HG03520 (cell line): ENCODE measurements around the gene OBSCN.
"Not testable (repeated sequence)": the region's sequence is repeated elsewhere in the genome, so short reads cannot be mapped to it uniquely, and the experiment has no call there.

Experiments used
- ATAC-seq: cut with Tn5 transposase; IDR thresholded peaks from one replicate; pipeline ENCODE4 v1.9.1; 2021; ENCODE audit warnings: mild to moderate bottlenecking, moderate library complexity; ENCODE audit not compliant: unreplicated experiment

The OBSCN gene

GRCh38 chr1:228226141-228226874 is 18.5 kb downstream of the OBSCN start:
- no peak for ATAC-seq

- no peak for ATAC-seq
These were observed 19.3 kb downstream of the OBSCN start for GRCh38 chr1:228226956-228227791.

DNA sequence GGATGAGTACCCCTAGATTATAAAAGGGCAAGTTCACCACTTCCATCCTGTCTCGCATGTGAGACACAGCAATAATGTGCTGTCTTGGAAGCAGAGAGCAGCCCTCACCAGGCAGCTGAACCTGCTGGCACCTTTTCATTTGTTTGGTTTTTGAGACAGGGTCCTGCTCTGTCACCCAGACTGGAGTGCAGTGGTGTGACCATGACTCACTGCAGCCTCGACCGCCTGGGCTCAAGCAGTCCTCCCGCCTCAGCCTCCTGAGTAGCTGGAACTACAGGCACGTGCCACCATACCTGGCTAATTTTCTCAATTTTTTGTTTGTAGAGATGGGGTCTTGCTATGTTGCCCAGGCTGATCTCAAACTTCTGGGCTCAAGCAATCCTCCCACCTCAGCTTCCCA is 20.3 kb downstream of the OBSCN start:
- ATAC-seq, result not testable (repeated sequence)

- ATAC-seq, result no peak
These were observed 20.8 kb downstream of the OBSCN start for GRCh38 chr1:228228601-228229074.

DNA sequence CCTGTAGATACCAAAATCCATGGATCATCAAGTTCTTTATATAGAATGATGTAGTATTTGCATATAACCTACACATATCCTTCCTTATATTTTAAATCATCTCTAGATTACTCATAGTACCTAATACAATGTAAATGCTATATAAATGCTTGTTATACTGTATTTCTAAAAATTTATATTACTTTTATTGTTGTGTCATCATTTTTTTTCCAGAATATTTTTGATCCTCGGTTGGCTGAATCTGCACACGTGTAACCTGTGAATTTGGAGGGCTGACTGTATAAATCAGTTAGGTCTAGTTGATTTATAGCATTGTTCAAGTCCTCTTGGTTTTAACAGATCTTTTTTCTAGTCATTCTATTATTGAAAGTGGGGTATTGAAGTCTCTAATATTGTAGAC is 23.3 kb downstream of the OBSCN start:
- no peak for ATAC-seq

DNA sequence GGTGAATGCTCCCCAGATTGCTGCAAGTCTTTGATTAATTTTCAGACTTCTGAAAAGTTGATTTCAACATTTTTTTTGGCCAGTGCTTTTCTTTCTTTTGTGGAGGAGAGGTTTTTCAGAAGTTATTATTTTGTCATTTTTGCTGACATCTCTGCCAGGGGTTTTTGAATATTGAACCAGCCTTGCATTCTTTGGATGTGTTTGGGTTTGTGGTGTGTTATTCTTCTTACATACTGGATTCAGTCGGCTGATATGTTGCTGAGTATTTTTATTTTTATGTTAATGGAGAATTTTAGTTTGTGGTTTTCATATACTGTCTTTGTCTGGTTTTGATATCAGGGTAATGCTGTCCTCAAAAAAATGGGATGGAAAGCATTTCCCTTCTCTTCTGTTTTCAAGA is 25.3 kb downstream of the OBSCN start:
- ATAC-seq, result no peak

- no peak for ATAC-seq
These were observed 27.1 kb downstream of the OBSCN start for GRCh38 chr1:228234921-228235320.

GRCh38 chr1:228236744-228237143 is 28.9 kb downstream of the OBSCN start:
- ATAC-seq, result no peak

GRCh38 chr1:228238007-228238406 is 30.2 kb downstream of the OBSCN start:
- ATAC-seq, result no peak

- no peak for ATAC-seq
These were observed 30.6 kb downstream of the OBSCN start for GRCh38 chr1:228238461-228238860.

GRCh38 chr1:228240411-228241240 is 32.8 kb downstream of the OBSCN start:
- ATAC-seq, result no peak

DNA sequence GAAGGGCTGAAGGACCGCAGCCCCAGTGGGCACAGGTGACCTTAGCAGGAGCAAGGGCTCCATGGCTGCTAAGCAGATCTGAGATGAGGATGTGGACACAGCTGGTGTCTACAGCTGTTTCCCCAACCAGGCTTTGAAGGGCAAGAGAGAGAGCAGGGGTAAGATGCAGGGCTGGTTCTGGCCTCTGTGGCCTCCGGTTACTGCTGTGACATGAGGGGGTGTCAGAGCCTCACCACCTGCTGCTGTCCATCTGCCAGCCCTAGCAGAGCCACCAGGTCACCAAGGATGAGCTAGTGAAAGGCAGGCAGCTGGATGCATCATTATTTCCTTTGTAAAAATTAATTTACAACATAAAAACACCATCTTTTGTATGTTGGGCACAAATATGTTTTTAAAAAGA is 33.4 kb downstream of the OBSCN start:
- no peak for ATAC-seq

GRCh38 chr1:228242409-228242808 is 34.6 kb downstream of the OBSCN start:
- no peak for ATAC-seq

DNA sequence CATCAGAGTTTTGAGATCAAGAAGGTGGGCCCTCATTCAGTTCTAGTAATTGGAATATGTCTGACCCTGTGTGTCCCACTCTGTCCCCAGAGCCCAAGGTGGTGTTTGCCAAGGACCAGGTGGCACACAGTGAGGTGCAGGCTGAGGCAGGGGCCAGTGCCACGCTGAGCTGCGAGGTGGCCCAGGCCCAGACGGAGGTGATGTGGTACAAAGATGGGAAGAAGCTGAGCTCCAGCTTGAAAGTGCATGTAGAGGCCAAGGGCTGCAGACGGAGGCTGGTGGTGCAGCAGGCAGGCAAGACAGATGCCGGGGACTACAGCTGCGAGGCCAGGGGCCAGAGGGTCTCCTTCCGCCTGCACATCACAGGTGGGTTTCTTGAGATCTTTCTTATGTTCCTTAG is 35.2 kb downstream of the OBSCN start:
- ATAC-seq, result no peak

GRCh38 chr1:228243989-228244388 is 36.1 kb downstream of the OBSCN start:
- not testable (repeated sequence) for ATAC-seq

DNA sequence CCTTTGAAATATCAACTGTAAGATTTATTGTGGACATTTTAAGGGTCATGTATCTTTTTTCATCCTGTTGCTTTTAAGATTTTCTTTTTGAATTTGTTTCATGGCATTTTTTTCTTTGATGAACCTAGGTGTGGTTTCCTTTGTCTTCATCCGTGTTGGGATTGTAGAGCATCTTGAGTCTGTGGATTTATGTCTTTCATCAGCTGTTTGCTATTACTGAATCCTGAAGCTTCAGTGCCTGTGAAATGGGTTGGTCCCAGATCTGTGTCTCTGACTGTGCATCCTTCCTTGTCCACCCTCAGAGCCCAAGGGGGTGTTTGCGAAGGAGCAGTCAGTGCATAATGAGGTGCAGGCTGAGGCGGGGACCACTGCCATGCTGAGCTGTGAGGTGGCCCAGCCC is 37.3 kb downstream of the OBSCN start:
- ATAC-seq, result no peak

DNA sequence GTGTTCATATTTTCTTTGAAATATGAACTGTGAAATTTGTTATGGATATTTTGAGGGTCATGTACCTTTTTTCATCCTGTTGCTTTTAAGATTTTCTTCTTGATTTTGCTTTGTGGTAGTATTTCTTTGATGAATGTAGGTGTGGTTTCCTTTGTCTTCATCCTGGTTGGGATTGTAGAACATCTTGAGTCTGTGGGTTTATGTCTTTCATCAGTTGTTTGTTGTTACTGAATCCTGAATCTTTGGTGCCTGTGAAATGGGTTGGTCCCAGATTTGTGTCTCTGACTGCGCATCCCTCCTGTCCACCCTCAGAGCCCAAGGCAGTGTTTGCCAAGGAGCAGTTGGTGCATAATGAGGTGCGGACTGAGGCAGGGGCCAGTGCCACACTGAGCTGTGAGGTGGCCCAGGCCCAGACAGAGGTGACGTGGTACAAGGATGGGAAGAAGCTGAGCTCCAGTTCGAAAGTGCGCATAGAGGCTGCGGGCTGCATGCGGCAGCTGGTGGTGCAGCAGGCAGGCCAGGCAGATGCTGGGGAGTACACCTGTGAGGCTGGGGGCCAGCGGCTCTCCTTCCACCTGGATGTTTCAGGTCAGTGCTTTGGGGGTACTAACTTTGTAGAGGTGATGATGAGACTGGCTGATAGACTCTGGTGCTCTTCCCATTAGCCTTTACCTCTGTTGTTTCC is 38.5 kb downstream of the OBSCN start:
- no peak for ATAC-seq

- no peak for ATAC-seq
These were observed 41.9 kb downstream of the OBSCN start for GRCh38 chr1:228249513-228250305.

- ATAC-seq, result not testable (repeated sequence)
These were observed 44.6 kb downstream of the OBSCN start for GRCh38 chr1:228252476-228252875.
